Heart left ventricle (tissue), 13 donors: ENCODE data around the gene FER1L5.

Experiments
- POLR2A ChIP-seq, 2 donors: fragments of 450-650 bp; IDR thresholded peaks; one replicate each; pipeline ENCODE4 v1.6.1; 2017; ENCODE audit warnings: antibody characterized with exemption in 2 of 2, mild to moderate bottlenecking in 2 of 2, moderate library complexity in 2 of 2
- TF ChIP-seq, protein P1 (sequence below), 12 donors: fragments of 200-600 bp; sonication (generic) in 4 of 12; IDR thresholded peaks; one replicate each; pipeline versions ENCODE4 v1.5.0 to v1.8.0; 2018 to 2022; ENCODE audit warnings: antibody characterized with exemption in 12 of 12, mild to moderate bottlenecking in 5 of 12
- donor health status: ischemic (EF 13 %, LVEDD 7.1; RV severe dilation, severe dysfunction).
- donor health status: DM: no; HTN: yes; CAD: no.
- donor health status: DM: no; HTN: no; CAD: no.
- donor health status: ischemic (EF 25% LVEDD 6.9; RV normal size, moderate dysfunction).
- donor health status: ischemic (EF 25% LVEDD 5.7; RV mildly dilated, moderate dysfunction).
- donor health status: ischemic (EF 35%, LVEDD 5.7; RV mildly dilated, moderate dysfunction).
- donor health status: nonischemic (EF 11% LVEDD 7.7; RV severe dilation, severe dysfunction).
- donor health status: DM: yes; HTN: yes; CAD: no.
- donor health status: PGD.
- donor health status: ischemic (EF 29% LVEDD 5.4; RV normal size, mild dysfunction).
- donor health status: nonischemic (EF 23%, LVEDD 6.1; RV moderate dilation, normal function).

DNA sequence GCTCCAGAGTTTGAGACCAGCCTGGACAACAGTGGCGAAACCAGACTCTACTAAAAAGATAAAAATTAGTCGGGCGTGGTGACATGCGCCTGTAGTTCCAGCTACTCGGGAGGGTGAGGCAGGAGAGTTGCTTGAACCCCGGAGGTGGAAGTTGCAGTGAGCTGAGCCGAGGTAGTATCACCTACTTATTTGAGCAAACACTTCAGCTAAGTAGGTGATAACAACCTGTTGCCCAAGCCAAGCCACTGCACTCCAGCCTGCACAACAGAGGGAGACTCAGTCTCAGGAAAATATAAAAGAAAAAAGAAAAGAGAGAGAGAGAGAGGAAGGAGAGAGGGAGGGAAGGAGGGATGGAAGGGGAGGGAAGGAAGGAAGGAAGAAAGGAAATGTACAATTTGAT, 21.3 kb downstream of the FER1L5 start:
- TF ChIP-seq, protein P1, sequence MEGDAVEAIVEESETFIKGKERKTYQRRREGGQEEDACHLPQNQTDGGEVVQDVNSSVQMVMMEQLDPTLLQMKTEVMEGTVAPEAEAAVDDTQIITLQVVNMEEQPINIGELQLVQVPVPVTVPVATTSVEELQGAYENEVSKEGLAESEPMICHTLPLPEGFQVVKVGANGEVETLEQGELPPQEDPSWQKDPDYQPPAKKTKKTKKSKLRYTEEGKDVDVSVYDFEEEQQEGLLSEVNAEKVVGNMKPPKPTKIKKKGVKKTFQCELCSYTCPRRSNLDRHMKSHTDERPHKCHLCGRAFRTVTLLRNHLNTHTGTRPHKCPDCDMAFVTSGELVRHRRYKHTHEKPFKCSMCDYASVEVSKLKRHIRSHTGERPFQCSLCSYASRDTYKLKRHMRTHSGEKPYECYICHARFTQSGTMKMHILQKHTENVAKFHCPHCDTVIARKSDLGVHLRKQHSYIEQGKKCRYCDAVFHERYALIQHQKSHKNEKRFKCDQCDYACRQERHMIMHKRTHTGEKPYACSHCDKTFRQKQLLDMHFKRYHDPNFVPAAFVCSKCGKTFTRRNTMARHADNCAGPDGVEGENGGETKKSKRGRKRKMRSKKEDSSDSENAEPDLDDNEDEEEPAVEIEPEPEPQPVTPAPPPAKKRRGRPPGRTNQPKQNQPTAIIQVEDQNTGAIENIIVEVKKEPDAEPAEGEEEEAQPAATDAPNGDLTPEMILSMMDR (IDR thresholded peaks at IDR 0.05), result no peak
- no peak for TF ChIP-seq POLR2A (IDR thresholded peaks at IDR 0.05)
